Effector CD8-positive, alpha-beta T cell (primary cell): Measurements from ENCODE around the gene ZMAT5.

Experiments used
- DNase-seq: peaks from one replicate; lab custom pipeline; 2025; lab: John Stamatoyannopoulos, UW

ZMAT5 gene

GRCh38 chr22:29683536-29683935 is 83.3 kb downstream of the ZMAT5 start:
- DNase-seq: no peak
